IMR-90 (cell line): ENCODE results near the gene TRIO. TPM values are rescaled to one million over a fixed set of nuclear protein-coding genes. Genes with fewer than 3 reads are reported as not detected.

Experiments
- ATAC-seq: fragments of 200-7000 bp; cut with Tn5 transposase; 2 replicates; pipeline ENCODE4 v1.9.1; 2020; ENCODE audit warnings: low read depth, mild to moderate bottlenecking, moderate library complexity
- BruUV-seq: library from RNA; stranded (reverse); fragments of 400-500 nt; replicated peaks from 2 replicates; lab custom pipeline; 2021; lab: Mats Ljungman, UMichigan
- CTCF ChIA-PET: fragments of 300-600 bp; formaldehyde crosslinking; extraction: SDS; loops from one replicate; lab custom pipeline; 2021; ENCODE audit warnings: antibody characterized with exemption; lab: Yijun Ruan, JAX
- POLR2A ChIA-PET: fragments of 300-600 bp; sonication (Branson Sonifier 250); formaldehyde crosslinking; loops from one replicate; lab custom pipeline; 2022; ENCODE audit warnings: antibody characterized with exemption; ENCODE audit not compliant: unreplicated experiment; lab: Charles Lee
- DNase-seq: peaks from one replicate; pipeline ENCODE4 v3.0.0; 2013
- H2AFZ ChIP-seq: replicated peaks from 2 replicates; pipeline ENCODE3; 2013; ENCODE audit warnings: low read length, mild to moderate bottlenecking; ENCODE audit not compliant: poor library complexity
- H2AK5ac ChIP-seq: 2 replicates; pipeline ENCODE4 v1.6.1; 2013; ENCODE audit warnings: low read depth, low read length, inconsistent platforms
- H2AK9ac ChIP-seq: replicated peaks from 2 replicates; pipeline ENCODE3; 2013; ENCODE audit warnings: mild to moderate bottlenecking, low read depth, low read length, moderate library complexity; ENCODE audit not compliant: poor library complexity
- H2BK120ac ChIP-seq: 2 replicates; pipeline ENCODE4 v1.6.1; 2013; ENCODE audit warnings: low read depth, low read length, inconsistent platforms
- H2BK15ac ChIP-seq: 3 replicates; pipeline ENCODE4 v1.6.1; 2013; ENCODE audit warnings: low read depth, low read length, inconsistent platforms
- H2BK20ac ChIP-seq: 2 replicates; pipeline ENCODE4 v1.6.1; 2013; ENCODE audit warnings: low read depth, mild to moderate bottlenecking, inconsistent platforms, low read length, moderate library complexity
- H2BK5ac ChIP-seq: 2 replicates; pipeline ENCODE4 v1.6.1; 2013; ENCODE audit warnings: mild to moderate bottlenecking, low read depth, low read length, inconsistent platforms; ENCODE audit not compliant: poor library complexity, severe bottlenecking
- H3K14ac ChIP-seq: replicated peaks from 2 replicates; pipeline ENCODE4 v1.6.1; 2013; ENCODE audit warnings: low read depth, low read length, inconsistent platforms
- H3K18ac ChIP-seq: 2 replicates; pipeline ENCODE4 v1.6.1; 2013; ENCODE audit warnings: low read depth, low read length, control low read depth
- H3K23ac ChIP-seq: 2 replicates; pipeline ENCODE4 v1.6.1; 2013; ENCODE audit warnings: low read depth, low read length, inconsistent platforms
- H3K27ac ChIP-seq: 2 replicates; pipeline ENCODE4 v1.5.1; 2013; ENCODE audit warnings: mild to moderate bottlenecking, control low read depth, low read length; ENCODE audit not compliant: insufficient read depth
- H3K27me3 ChIP-seq: 2 replicates; pipeline ENCODE4 v1.6.1; 2013; ENCODE audit warnings: low read length; ENCODE audit not compliant: control insufficient read depth, insufficient read depth
- H3K36me3 ChIP-seq: 2 replicates; pipeline ENCODE4 v1.6.1; 2013; ENCODE audit warnings: low read length, mixed read lengths; ENCODE audit not compliant: control insufficient read depth, insufficient read depth
- H3K4ac ChIP-seq: 2 replicates; pipeline ENCODE4 v1.6.1; 2013; ENCODE audit warnings: low read depth, low read length, inconsistent platforms
- H3K4me1 ChIP-seq: 2 replicates; pipeline ENCODE4 v1.6.1; 2013; ENCODE audit warnings: low read length, mixed read lengths; ENCODE audit not compliant: control insufficient read depth, insufficient read depth
- H3K4me2 ChIP-seq: 2 replicates; pipeline ENCODE4 v1.6.1; 2013; ENCODE audit warnings: low read depth, mild to moderate bottlenecking, control low read depth, low read length, moderate library complexity
- H3K4me3 ChIP-seq: 2 replicates; pipeline ENCODE4 v1.5.1; 2013; ENCODE audit warnings: low read depth, mild to moderate bottlenecking, control low read depth, low read length, moderate library complexity; ENCODE audit not compliant: insufficient read depth
- H3K56ac ChIP-seq: 2 replicates; pipeline ENCODE4 v1.6.1; 2013; ENCODE audit warnings: low read length, inconsistent platforms; ENCODE audit not compliant: insufficient read depth; ENCODE audit errors: extremely low read depth
- H3K79me1 ChIP-seq, 2 experiments: 2 replicates each; pipeline ENCODE4 v1.6.1; 2013; ENCODE audit warnings: low read length in 2 of 2, inconsistent platforms in 1 of 2, low read depth in 1 of 2
- H3K9ac ChIP-seq: 2 replicates; pipeline ENCODE4 v1.6.1; 2013; ENCODE audit warnings: low read depth, low read length, control low read depth
- H3K9me1 ChIP-seq: 2 replicates; pipeline ENCODE4 v1.6.1; 2013; ENCODE audit warnings: low read length, inconsistent platforms; ENCODE audit not compliant: insufficient read depth
- H3K9me3 ChIP-seq: 2 replicates; pipeline ENCODE4 v1.6.1; 2013; ENCODE audit warnings: low read length; ENCODE audit not compliant: control insufficient read depth, insufficient read depth
- H4K20me1 ChIP-seq: 2 replicates; pipeline ENCODE4 v1.6.1; 2013; ENCODE audit warnings: low read length, inconsistent platforms; ENCODE audit not compliant: insufficient read depth
- H4K5ac ChIP-seq: 2 replicates; pipeline ENCODE4 v1.6.1; 2013; ENCODE audit warnings: mild to moderate bottlenecking, low read depth, low read length, control low read depth
- H4K8ac ChIP-seq, 2 experiments: 2 replicates each; pipeline ENCODE4 v1.6.1; 2013; ENCODE audit warnings: low read depth in 2 of 2, low read length in 2 of 2, control low read depth in 1 of 2, inconsistent platforms in 1 of 2
- H4K91ac ChIP-seq: 2 replicates; pipeline ENCODE4 v1.6.1; 2013; ENCODE audit warnings: low read depth, low read length, inconsistent platforms; ENCODE audit not compliant: insufficient read depth
- BHLHE40 ChIP-seq: fragments of 150-350 bp; IDR thresholded peaks from 2 replicates; pipeline ENCODE4 v1.6.1; 2016; ENCODE audit warnings: mild to moderate bottlenecking, low read depth, low read length
- CHD1 ChIP-seq: IDR thresholded peaks from 2 replicates; pipeline ENCODE4 v1.6.1; 2012; ENCODE audit warnings: low read depth, low read length, improper control_type of control experiment
- FOS ChIP-seq: fragments of 150-350 bp; IDR thresholded peaks from 2 replicates; pipeline ENCODE4 v1.6.1; 2016; ENCODE audit warnings: low read depth, low read length
- MAFK ChIP-seq: IDR thresholded peaks from 2 replicates; pipeline ENCODE4 v1.6.1; 2012; ENCODE audit warnings: low read depth, low read length, improper control_type of control experiment
- MAZ ChIP-seq: IDR thresholded peaks from 2 replicates; pipeline ENCODE4 v1.6.1; 2012; ENCODE audit warnings: low read depth, mild to moderate bottlenecking, low read length, improper control_type of control experiment, moderate library complexity, borderline replicate concordance
- MXI1 ChIP-seq: IDR thresholded peaks from 2 replicates; pipeline ENCODE4 v1.6.1; 2012; ENCODE audit warnings: low read depth, mild to moderate bottlenecking, low read length, moderate library complexity, borderline replicate concordance
- NFE2L2 ChIP-seq: fragments of 150-350 bp; IDR thresholded peaks from 2 replicates; pipeline ENCODE4 v1.6.1; 2016; ENCODE audit warnings: low read depth, mild to moderate bottlenecking, low read length
- POLR2A ChIP-seq: IDR thresholded peaks from 2 replicates; pipeline ENCODE4 v1.6.1; 2012; ENCODE audit warnings: mild to moderate bottlenecking, low read depth, low read length
- RAD21 ChIP-seq: IDR thresholded peaks from 2 replicates; pipeline ENCODE4 v1.6.1; 2012; ENCODE audit warnings: low read length, improper control_type of control experiment
- RCOR1 ChIP-seq: IDR thresholded peaks from 2 replicates; pipeline ENCODE4 v1.6.1; 2012; ENCODE audit warnings: mild to moderate bottlenecking, low read length, improper control_type of control experiment; ENCODE audit not compliant: insufficient replicate concordance
- RFX5 ChIP-seq: IDR thresholded peaks from 2 replicates; pipeline ENCODE4 v1.8.0; 2012; ENCODE audit warnings: low read depth, mild to moderate bottlenecking, low read length, moderate library complexity
- SMC3 ChIP-seq: fragments of 150-350 bp; IDR thresholded peaks from 2 replicates; pipeline ENCODE4 v1.6.1; 2016; ENCODE audit warnings: low read depth, mild to moderate bottlenecking, antibody characterized with exemption, low read length, moderate library complexity
- WGBS, 2 experiments: methylation state at CpG; one replicate each; pipeline versions ENCODE4 v1.1.5 to v1.1.7; 2013; ENCODE audit warnings: missing lambda C conversion rate in 2 of 2; ENCODE audit not compliant: insufficient read length in 1 of 2; ENCODE audit errors: extremely low coverage in 2 of 2; 5-methylcytosine and 5-hydroxymethylcytosine counted together
- dilution Hi-C: fragments of 300-500 bp; cut with HindIII; formaldehyde crosslinking; loops from one replicate; pipeline ENCODE4 v1.14.3; 2018; ENCODE audit warnings: low sequenced_read_pairs; ENCODE audit not compliant: unreplicated experiment
- in situ Hi-C: fragments of 300-500 bp; cut with MboI; formaldehyde crosslinking; loops from 3 replicates; pipeline ENCODE4 v1.14.3; 2019; ENCODE audit warnings: low sequenced_read_pairs, inconsistent platforms, mixed read lengths
- intact Hi-C: fragments of 100-400 bp; cut with micrococcal nuclease; formaldehyde crosslinking; loops from 2 replicates; pipeline ENCODE4 v1.10.0; 2022
- polyA plus RNA-seq, 3 experiments: library from polyadenylated mRNA; depleted of rRNA; stranded (reverse); fragments of >200 nt; gene quantifications; 2 replicates each; pipeline ENCODE4 v1.2.3, GENCODE V29; 2012; ENCODE audit warnings: low replicate concordance in 1 of 3
- total RNA-seq: library from RNA; depleted of rRNA; stranded (reverse); fragments of >200 nt; gene quantifications from 2 replicates; pipeline ENCODE4 v1.2.3, GENCODE V29; 2012
- TF ChIP-seq, protein P1 (sequence below): conservative IDR thresholded peaks from 2 replicates; pipeline ENCODE4 v1.5.1; 2012; ENCODE audit warnings: mild to moderate bottlenecking, low read depth, low read length, improper control_type of control experiment
- TF ChIP-seq, protein P2 (sequence below): fragments of 150-350 bp; IDR thresholded peaks from 2 replicates; pipeline ENCODE4 v1.6.1; 2016; ENCODE audit warnings: low read depth, mild to moderate bottlenecking, low read length, moderate library complexity, borderline replicate concordance
- TF ChIP-seq, protein P3 (sequence below): fragments of 150-350 bp; IDR thresholded peaks from 2 replicates; pipeline ENCODE4 v1.6.1; 2017; ENCODE audit warnings: mild to moderate bottlenecking, antibody characterized with exemption, low read length, low read depth

Gene TRIO
- total and polyA plus RNA-seq, 2 of the 4 experiments (the other 2 are of a cell fraction), result 206 to 522 TPM

DNA sequence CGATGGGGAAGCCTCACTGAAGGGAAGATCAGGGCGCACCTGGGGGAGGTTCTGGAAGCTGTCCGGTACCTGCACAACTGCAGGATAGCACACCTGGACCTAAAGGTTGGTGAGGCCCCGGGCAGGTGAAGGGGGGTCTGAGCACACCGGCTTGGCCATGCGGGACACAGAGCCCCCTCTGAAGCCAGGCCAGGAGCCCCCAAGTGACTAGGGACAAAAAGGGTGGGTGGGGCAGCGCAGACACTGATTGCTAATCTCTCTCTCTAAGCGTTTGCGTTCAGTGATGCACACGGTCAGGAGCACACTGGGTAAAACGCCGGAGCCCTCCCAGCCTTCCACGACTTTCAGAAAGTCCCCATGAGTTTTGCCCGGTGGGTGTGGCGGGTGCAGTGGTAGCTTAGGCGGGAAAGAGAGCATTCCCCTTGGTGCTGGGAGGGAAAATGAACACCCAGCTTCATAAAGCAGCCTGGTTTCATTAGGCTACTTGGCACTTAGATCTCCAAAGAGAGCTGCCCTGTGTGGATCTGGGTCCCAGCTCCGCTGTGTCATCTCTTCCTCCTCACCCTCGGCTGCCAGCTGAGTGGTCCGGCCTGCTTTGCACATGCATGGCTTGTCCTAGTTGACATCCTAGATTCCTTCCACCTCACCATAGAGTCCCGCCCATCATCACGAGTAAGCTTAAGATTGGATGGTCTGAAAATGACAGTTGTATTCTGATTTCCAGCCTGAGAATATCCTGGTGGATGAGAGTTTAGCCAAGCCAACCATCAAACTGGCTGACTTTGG is 364.2 kb downstream of the TRIO start:
- Histone ChIP-seq H2BK20ac (no peak overlapping the region), H2BK15ac (no peak overlapping the region), H4K8ac (no peak overlapping the region), H3K4me3 (no peak overlapping the region), H2AK9ac (no peak overlapping the region), H3K14ac (no peak overlapping the region), H3K27me3 (no peaks in the 10 kb centered on the region), H3K23ac (no peak overlapping the region), H4K5ac (no peak overlapping the region), H3K9me1 (peaks cover 7% of the 10 kb centered on the region), H3K9me3 (no peaks in the 10 kb centered on the region), H2BK120ac (no peak overlapping the region), H3K18ac (no peak overlapping the region), H3K36me3 (peaks cover 76% of the 10 kb centered on the region), H3K56ac (no peak overlapping the region), H2BK5ac (no peak overlapping the region), H3K4me1 (no peaks in the 10 kb centered on the region), H4K91ac (no peak overlapping the region), H3K4me2 (no peak overlapping the region), H3K27ac (no peak overlapping the region), H2AK5ac (no peak overlapping the region), H4K20me1 (peaks cover 85% of the 10 kb centered on the region), H3K79me1 (peaks cover 10 to 74% of the 10 kb centered on the region in 2 experiments), H3K4ac (no peak overlapping the region), H3K9ac (no peak overlapping the region), H2AFZ (no peak overlapping the region)
- CTCF ChIA-PET, result interaction anchor here (0.6 kb wide), 1 partner anchor 496 kb away, joined by 3 read pairs; no protein-coding TSS in a partner anchor
- 95% methylated on average over 8 of the region's 21 CpGs; no CpG with 5 or more reads in 1 of the 2 experiments for WGBS, 2 experiments
- intact Hi-C loops, result no loop called here
- no peak for DNase-seq
- no peak for ATAC-seq
- in situ Hi-C loops, result no loop called here
- no TSS peak for BruUV-seq
- dilution Hi-C loops, result no loop called here
- TF ChIP-seq MAFK, result no peak
- no peak for TF ChIP-seq FOS
- TF ChIP-seq, protein P1, sequence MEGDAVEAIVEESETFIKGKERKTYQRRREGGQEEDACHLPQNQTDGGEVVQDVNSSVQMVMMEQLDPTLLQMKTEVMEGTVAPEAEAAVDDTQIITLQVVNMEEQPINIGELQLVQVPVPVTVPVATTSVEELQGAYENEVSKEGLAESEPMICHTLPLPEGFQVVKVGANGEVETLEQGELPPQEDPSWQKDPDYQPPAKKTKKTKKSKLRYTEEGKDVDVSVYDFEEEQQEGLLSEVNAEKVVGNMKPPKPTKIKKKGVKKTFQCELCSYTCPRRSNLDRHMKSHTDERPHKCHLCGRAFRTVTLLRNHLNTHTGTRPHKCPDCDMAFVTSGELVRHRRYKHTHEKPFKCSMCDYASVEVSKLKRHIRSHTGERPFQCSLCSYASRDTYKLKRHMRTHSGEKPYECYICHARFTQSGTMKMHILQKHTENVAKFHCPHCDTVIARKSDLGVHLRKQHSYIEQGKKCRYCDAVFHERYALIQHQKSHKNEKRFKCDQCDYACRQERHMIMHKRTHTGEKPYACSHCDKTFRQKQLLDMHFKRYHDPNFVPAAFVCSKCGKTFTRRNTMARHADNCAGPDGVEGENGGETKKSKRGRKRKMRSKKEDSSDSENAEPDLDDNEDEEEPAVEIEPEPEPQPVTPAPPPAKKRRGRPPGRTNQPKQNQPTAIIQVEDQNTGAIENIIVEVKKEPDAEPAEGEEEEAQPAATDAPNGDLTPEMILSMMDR, result no peak
- TF ChIP-seq POLR2A, result no peak
- no peak for TF ChIP-seq MXI1
- TF ChIP-seq BHLHE40, result no peak
- no peak for TF ChIP-seq RFX5
- TF ChIP-seq, protein P2, sequence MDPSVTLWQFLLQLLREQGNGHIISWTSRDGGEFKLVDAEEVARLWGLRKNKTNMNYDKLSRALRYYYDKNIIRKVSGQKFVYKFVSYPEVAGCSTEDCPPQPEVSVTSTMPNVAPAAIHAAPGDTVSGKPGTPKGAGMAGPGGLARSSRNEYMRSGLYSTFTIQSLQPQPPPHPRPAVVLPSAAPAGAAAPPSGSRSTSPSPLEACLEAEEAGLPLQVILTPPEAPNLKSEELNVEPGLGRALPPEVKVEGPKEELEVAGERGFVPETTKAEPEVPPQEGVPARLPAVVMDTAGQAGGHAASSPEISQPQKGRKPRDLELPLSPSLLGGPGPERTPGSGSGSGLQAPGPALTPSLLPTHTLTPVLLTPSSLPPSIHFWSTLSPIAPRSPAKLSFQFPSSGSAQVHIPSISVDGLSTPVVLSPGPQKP, result no peak
- no peak for TF ChIP-seq MAZ
- no peak for TF ChIP-seq NFE2L2
- TF ChIP-seq SMC3, result no peak
- TF ChIP-seq, protein P3, sequence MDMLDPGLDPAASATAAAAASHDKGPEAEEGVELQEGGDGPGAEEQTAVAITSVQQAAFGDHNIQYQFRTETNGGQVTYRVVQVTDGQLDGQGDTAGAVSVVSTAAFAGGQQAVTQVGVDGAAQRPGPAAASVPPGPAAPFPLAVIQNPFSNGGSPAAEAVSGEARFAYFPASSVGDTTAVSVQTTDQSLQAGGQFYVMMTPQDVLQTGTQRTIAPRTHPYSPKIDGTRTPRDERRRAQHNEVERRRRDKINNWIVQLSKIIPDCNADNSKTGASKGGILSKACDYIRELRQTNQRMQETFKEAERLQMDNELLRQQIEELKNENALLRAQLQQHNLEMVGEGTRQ, result no peak
- no peak for TF ChIP-seq CHD1
- no peak for TF ChIP-seq RCOR1
- TF ChIP-seq RAD21, result no peak
- POLR2A ChIA-PET, result no interaction called here
